HT1080 (cell line): ENCODE measurements around the gene LRRC59. TPM values are rescaled to one million over a fixed set of nuclear protein-coding genes. Genes with fewer than 3 reads are reported as not detected.

Source experiments
- DNase-seq: peaks from one replicate; pipeline ENCODE4 v3.0.0-alpha.2; 2015; ENCODE audit warnings: low read depth
- total RNA-seq: library from RNA; depleted of rRNA; stranded (reverse); fragments of >200 nt; shearing (Covaris generic); gene quantifications from 2 replicates; pipeline ENCODE4 v1.2.3, GENCODE V29; 2014

LRRC59 gene
- total RNA-seq, 1 experiment from 2014 or later = 290 TPM

DNA sequence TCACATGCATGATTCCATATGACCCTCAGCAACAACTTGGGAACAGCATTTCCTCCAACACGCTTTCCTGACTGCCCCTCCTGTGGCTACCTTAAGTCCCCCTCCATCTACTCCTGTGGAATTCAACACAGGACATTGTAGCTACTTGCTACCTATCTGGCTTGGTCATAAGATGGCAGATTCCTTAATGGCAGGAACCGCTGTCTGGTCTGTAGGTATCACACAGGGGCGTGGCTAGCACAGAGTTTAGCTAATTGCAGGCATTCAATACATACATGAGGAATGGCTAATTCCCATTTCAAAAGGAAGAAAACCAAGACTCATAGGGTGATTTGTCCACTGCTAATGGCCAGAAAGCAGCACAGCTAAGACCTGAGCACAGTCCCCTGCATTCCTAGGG is 8.6 kb downstream of the LRRC59 start:
- DNase-seq = no peak

DNA sequence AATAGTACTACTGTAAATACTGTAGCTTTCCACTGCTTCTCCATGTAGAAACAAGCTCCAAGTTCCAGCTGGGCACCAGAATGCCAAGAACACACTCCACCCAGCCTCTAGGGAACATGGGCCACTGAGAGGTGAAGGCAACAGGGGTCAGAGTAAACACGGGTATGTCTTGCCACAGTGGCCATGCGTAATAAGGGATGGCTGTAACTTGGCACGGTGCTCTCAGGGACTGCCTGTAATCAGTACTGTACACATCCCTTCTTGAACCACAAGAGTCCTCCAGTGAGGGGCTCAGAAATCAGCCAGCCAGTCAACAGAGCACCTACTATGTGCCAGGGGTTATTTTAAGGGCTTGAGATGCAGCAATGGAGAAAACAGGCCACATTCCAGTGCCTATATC is 10.8 kb downstream of the LRRC59 start:
- DNase-seq = no peak

DNA sequence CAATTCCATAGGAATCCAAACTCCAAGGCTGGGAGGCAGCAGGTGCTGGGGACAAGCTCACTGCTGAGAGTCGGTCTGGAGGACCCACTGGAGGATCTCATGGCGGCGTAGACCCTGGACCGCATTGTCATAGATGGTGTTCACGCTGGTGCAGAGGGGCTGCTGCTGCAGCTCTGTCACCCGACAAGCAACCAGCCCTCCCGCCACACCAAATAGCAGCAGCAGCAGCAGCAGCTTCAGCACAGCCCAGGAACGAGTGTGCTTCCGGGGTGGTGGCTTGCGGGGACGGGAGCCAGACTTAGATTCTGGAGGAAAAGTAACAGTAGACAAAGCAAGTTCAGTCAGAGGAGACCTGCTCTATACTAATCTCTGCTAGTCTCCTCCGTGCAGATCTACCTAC is 14.4 kb downstream of the LRRC59 start:
- no peak for DNase-seq

DNA sequence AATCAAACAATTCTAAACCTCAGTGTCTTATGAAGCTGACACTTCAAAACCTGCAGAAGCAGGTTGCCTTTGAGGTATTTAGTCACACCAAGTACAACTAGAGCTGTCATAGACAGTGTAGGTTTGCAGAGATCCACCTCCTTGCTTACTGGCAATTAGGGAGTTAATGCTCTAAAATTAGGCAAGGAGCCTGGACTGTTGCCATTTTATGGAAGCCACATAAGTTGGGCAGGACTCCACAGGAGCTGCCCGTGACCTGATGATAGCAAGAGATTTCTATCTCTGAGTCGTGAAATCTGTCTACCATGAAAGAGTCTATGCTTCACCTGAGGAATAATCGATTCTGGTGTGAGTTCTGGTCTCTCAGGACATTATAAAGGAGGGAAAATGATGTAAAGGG is 15.4 kb downstream of the LRRC59 start:
- no peak for DNase-seq

DNA sequence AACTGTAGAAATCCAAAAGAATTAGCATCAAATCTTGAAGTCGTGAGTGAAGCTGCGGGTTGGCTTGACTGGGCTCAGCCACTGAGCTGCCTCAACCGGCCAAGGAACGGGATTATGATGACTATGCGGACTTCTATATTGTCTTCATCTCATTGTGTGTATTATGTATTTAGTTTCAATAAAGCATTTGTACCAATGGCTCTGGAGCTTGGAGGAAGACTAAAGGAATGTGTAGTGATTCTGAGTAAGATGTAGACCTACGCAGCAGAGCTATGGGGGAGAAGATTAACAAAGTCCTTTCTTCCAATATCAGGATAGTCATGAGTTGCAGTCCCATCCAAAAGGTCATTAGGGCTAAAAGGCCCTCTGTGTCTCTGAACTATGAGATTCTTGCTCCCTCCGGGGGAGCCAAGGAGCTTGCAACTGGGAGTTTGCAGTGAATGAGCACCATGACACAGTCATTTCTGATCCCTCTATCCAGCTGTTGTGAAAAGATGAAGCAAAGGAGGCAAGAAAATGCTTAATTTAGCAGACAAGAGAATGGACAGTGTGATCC is 16.0 kb downstream of the LRRC59 start:
- DNase-seq = no peak

DNA sequence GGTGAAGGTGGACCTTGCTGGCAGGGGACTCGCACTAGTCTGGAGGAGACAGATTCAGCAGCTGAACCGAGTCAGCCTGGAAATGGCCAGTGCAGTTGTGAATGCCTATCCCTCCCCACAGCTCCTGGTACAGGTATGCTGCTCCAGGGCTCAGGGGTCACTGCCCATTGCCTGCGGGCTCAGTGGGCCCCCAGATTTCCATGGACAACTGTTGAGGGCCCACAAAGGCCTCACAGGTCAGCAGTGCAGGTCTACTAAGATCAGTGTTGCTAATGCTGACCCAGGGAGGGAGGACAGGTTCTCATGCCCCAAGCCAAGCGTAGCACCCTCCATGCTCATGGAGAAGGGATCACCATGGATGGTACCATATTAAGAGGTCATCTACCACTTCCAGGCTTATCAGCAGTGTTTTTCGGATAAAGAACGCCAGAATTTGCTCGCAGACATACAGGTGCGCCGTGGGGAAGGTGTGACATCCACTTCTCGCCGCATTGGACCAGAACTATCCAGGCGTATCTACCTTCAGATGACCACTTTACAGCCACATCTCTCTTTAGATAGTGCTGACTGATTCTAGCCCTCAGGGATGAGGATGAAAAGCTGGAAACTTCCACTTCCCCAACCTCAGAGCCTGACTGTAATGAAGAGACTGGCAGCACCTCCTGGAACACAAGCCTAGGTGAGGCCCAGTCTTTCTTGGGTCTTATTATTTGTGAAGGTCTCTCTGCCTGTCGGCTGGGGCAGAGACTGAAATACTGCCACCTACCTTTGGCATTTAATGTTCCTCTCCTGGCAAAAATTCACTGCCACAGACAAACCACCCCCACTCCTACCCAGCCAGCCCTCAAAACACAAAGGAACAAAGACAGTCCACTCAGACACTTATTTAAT is 16.7 kb downstream of the LRRC59 start:
- no peak for DNase-seq

DNA sequence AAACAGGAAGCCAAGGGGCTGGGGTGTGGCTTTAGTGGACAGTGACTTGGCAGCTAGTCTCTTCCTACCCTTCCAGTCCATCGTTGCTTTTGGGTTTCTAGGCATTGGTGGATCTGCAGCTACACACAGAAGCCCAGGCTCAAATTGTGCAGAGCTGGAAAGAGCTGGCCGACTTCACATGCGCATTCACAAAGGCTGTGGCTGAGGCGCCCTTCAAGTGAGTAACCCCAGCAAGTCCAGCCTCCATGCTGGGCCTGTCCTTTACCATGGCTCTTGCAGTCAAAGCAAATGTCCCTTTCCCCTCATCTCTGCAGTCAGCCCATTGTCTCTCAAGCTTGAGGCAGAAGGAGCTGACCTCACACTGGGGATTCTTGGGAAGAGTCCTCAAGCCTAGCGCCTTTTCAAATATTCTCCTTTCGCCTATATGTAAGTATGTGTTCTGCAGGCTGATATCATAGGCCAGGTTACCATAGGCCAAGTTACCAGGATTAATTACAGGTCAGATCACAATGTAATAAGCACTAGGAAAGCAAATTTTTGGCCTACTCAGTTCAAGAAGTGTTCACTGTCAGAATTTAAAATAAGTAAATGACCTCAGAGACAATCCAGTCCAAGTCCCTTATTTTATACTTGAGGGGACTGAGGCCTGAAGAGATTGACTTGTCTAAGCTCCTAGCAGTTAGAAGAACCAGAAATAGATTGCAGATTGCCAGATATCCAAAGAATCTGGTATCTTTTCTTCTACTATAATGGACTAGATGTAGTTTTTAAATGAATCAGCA is 17.8 kb downstream of the LRRC59 start:
- no peak for DNase-seq

DNA sequence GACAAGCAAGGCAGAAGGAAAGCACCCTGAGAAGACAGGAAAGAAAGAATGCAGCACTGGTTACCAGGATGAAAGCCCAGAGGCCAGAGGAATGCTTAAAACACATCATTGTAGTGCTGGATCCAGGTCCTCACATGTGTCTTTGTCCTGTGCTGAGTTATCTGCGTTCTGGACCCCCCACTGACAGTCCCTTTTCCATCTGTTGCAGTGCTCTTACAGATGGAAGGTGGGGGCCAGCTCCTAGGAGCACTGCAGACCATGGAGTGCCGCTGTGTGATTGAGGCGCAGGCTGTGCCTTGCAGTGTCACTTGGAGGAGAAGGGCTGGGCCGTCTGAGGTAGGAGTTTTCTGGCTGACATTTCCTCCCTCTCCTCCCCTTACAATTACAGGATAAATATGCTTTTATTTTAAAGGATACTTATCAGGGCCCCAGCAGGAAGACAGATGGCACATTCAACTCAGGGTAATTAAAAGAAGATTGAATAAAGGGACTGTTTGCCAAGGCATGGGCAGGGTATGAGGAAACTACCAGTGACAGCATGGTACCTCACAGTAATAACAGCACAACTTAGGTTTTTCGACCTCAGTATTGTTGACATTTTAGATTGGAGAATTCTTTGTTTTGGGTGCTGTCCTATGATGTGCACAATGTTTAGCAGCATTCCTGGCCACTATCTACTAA is 21.3 kb downstream of the LRRC59 start:
- DNase-seq = no peak

DNA sequence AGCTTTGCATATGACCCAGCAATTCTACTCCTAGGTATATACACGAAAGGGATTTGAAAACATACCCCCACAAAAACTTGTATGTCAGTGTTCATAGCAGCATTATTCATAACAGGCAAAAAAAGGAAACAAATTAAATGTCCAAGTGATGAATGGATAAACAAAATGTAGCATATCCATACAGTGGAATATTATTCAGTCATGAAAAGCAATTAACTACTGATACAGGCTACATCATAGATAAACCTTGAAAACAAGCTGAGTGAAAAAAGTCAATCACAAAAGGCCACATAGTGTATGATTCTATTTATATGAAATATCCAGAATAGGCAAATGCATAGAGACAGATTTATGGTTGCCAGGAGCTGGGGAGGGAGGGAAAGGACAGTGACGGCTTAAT is 23.6 kb downstream of the LRRC59 start:
- no peak for DNase-seq

DNA sequence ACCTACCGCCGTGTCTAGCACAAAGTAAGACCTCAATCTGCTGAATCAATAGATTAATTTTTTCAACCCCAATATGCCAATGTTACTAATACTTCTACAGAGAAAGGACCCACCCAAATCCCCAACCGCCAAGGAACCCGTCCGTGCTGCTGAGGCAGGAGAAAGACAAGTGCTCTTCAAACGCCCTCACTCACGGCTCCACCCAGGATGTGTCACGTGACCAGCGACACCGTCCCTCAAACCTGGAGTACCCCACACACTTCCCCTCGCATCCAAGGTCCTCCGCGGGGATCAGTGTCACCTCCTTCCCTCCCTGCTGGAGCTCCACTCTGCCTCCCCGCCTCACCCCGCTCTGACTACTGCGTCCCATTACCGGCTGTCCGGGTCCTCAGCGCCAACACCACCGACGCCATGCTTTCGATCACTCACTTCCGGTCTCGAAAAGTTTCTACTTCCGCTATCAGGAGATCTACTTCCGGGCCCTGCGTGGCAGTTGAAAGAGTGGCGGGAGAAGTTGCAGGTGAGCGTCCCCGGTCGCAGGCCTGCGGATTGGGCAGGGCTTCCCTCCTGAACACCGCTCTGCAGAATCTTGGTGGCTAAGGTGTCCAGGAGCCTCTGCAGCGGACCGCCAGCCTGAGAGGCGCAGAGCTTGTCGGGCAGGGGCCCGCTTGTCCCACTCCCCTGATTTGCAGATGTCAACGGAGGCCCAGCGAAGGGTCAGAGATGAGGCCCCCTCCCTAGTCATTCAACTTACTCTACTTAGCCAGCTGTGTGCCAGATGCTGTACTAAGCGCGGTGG is 24.4 kb downstream of the LRRC59 start, which contains the start of the genes EME1 and MRPL27:
Gene EME1, plus strand, starts transcription at position 472 of the 799 bp plus-strand sequence. CDS start 1,980 bp downstream, outside the sequence.
Gene MRPL27, minus strand, starts transcription at position 427 of the 799 bp plus-strand sequence. Its CDS starts 14 bp downstream, at position 413.
- DNase-seq = peak; percentile 87

DNA sequence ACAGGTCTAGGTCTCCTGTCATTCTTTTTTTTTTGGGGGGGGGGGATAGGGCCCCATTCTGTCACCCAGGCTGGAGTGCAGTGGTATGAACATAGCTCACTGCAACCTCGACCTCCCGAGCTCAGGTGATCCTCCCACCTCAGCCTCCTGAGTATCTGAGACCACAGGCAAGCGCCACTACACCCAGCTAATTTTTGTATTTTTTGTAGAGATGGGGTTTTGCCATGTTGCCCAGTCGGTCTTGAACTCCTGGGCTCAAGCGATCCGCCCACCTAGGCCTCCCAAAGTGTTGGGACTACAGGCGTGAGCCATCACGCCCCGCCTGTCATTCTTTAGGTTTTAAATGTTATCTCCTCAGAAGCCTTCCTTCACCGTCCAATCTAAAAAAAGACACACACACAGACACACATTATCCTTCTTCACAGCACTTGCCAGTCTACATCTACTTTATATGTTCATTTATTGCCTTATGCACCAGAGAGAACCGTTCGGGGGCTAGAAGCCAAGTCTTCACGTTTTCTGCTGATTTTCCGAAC is 25.0 kb downstream of the LRRC59 start:
- no peak for DNase-seq

DNA sequence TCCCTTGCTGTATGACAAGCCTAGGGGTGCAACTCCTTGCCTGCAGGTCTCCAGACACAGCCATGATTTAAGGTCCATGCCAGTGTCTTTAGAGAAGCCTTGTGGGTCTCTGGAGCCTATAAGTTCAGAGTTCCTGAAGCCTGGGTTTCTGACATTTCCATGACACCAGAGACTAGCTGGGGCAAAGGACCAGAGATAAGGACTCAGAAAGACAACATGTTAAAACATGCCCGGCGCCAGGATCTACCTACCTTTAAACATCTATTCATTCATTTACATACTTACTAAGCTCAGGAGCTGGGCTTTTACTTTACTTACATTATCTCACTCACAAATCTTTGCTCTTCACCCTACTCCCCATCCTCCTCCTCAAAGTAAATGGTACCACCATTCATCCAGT is 25.8 kb downstream of the LRRC59 start:
- DNase-seq = no peak

DNA sequence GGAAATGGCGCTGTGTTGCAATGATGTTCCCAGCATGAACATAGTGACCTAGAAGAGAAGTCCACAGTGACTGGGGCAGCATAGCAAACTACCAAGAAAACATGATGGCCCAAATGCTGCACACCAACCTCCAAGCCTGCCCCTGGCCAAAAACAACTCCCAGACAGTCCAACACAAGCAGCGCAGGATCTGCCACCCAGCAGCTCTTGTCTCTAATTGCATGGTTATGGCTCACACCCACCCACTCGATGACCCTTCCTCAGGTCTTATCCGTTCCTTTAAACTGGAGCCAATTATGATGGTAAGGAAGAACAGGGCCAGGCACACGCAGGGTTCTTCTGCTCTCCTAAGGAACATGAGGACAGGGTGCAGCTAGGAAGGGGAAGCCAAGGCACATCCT is 27.3 kb downstream of the LRRC59 start:
- no peak for DNase-seq

DNA sequence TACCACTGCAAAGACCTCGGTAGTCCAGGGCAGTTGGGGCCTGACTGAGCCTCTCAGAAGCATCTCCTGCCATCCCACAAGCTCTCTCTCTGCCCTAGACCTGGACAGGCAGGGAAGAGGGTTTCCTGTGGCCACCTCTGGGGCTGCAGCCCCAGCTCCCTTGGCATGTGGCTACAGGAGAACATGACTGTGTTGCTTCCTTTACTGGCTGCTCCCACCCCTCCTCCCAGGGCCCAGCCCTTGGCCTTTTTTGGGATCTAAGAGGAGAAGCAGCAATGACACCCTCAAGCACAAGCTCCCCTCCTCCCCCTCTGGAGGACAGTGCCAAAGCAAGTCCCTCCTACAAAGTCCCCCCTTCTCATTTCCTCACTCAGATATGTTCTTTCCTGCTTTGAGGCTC is 29.9 kb downstream of the LRRC59 start:
- DNase-seq = no peak

DNA sequence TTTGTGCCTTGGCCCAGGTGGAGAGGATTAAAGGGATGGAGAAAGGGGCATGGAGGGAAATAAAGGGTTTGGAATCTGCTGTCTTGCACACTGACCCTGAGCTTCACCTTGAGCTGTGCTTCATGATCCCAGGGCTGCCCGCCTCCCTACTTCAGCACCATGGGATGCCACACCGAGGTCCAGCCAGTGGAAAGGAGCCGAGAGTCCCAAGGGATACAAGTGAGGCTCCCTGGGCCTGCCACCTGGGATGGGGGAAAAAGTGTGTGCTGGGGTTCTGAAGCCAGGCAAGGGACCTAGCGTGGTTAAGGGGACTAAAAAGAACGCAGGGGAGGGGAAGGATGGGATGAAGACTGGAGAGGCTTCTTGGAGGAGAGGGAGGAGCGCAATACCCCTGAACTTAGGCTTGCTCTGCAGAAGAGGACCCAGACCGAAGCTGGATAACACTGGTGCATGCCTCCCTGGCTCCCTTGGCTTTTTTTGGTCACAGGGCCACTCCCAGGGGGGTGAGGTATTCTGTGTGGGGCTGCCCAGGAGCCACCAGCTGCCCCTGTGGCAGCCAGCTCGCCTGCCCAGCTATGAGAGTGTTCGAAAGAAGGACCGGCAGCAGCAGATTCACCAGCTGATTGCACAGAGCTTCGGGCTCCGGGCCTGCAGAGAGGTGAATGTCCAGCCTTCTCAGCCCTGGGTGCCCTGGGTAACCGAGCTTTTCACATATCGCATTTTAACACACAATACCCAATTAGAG is 31.5 kb downstream of the LRRC59 start:
- DNase-seq = no peak

DNA sequence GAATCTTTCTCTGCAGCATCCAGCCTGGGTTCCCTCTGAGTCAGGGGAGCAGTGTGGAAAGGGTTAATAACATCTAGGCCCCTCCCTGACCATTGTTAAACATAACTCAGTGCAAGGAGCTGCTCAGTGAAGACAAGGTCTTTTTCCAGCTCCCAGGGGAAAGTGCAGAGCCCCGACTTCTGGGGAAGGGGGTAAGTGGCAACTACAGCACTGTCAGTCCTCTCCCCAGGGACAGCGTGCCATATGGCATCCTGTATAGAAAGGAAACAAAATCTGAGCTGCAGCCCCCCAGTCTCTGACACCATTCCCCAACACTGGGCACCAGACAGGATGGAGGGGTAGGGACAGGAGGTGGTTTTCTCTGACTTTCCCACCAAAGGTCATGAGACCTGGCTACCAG is 32.2 kb downstream of the LRRC59 start:
- DNase-seq = no peak

DNA sequence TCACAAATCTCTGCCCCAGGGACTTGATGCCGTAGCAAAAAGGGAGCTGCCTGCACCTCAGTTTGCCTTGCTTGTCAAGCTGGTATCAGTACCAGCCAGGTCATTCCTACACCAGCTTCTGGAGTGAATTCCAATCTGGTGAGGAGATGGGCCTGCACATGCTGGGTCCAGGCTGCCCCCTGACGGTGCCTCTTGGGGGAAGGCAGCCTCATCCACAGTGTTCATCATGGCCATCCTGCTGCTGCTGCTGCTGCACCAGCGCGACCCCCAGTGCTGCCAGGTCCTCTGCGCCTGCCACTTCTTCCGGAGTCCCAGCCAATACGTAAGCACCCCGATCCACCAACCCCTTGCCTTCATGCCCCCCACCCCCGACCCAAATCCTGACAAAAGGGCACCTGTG is 32.6 kb downstream of the LRRC59 start:
- DNase-seq = peak; percentile 49

DNA sequence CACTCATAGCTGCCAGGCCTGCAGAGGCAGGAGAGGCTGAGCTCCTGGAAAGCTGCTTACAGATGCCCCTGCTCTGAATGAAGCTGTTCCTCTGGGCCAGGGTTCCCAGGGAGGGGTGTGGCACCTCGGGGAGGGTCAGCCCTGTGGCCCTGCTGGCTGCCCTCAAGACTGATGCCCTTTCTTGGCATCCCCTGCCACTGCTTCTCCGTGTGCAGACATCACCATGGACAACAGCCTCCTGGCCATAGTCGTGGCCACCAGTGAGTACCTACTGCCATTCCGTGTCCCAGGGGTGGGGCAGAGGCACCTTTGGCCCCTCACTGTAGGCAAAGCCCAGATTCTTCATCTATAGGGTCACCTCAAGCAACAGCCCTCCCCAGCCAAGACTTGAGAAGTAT is 33.3 kb downstream of the LRRC59 start:
- no peak for DNase-seq

DNA sequence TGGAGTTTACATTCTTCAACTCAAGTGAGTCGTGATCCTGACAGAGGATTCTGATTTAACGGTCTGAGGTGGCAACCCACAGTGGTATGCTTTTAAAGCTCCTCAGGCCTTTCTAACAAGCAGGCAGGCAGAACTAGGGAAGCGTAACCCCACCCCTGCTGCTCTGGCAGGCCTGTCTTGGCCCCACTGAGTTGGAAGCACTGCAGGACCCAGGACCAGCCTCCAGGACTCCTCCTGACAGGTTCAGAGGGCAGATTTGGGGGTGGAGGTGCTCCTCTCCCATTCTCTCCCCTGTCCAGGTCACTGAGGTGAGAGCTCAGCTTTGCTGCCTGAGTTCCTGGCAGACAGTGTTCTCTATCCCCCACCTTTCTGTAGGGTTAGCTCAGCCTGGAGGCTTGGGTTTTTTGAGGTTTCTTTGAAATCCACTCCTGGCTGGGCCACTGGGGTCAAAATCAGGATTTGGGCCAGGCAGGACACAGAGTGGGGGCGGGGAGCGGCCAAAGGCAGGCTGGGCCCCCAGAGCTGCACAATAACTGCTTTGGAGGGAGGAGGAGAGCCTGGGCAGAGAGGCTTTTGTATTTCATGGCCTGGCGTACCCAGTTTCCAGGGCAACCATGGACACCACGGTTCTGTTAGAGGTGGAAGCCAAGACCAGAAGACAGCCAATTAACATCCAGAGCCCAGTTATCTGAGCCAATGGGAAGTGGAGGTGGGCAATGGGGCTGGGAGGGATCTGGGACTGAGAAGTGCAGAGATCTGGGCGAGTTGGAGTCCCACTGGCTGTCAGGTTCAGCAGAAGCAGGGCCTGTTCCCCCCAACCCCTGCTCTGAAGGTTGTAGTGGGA is 33.9 kb downstream of the LRRC59 start:
- DNase-seq = no peak
